Measurements from ENCODE around the gene KSR2. TPM values are rescaled to one million over a fixed set of nuclear protein-coding genes. Genes with fewer than 3 reads are reported as not detected.

KSR2 gene
- total and polyA plus RNA-seq, 2 of the 13 experiments (the other 11 are each of a cell fraction or from before 2014, with no cell fraction given): 0.02 TPM; not detected in 1

DNA sequence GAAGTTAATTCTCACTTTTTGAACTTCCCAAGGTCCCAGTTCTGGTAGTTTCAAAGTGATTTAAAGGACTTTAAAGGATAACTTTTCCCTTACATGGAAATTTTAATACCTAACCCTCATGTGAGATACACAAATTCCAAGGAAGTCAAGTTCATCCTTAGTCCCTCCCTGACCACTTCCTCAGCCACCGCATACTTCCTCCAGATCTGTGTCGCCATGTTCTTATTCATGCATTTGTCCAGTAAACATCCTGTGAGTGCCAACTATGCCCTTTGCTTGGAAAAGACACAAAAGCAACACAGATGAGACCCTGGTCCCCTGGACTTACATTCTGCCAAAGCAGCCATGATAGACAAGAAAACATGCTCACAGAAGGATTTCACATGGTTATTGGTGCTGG, 206.6 kb downstream of the KSR2 start:
- Histone ChIP-seq H3K36me3 (replicated peaks in 1 of 2; ENCODE audit: control insufficient read depth in 1 of 2, insufficient read depth in 2 of 2, low read length in 2 of 2) (no peaks in the 10 kb centered on the region), H4K20me1 (ENCODE audit: insufficient read depth, low read length) (no peaks in the 10 kb centered on the region), H3K9me3 (ENCODE audit: low read length) (peaks cover 5% of the 10 kb centered on the region; the same call in 1 of the 2 replicates), H3K4me2 (ENCODE audit: low read depth, low read length) (no peak overlapping the region), H3K27me3 (ENCODE audit: control insufficient read depth in 1 of 2, insufficient read depth in 2 of 2, low read length in 2 of 2) (no peaks in the 10 kb centered on the region; a peak in 2 of 5 replicates), H3K9ac (ENCODE audit: insufficient read depth, low read depth, low read length) (no peak overlapping the region), H3K4me3 (replicated peaks in 1 of 3; ENCODE audit: insufficient read depth in 1 of 3, low read depth in 2 of 3, low read length in 3 of 3) (no peak overlapping the region), H3K27ac (ENCODE audit: extremely low read length, insufficient read depth, low read length) (no peak overlapping the region), H2AFZ (ENCODE audit: low read length) (no peak overlapping the region), H3K4me1 (ENCODE audit: insufficient read depth, low read length) (no peaks in the 10 kb centered on the region), H3K79me2 (ENCODE audit: insufficient read depth, low read length) (no peaks in the 10 kb centered on the region)
- no TSS peak for BruUV-seq (replicated peaks)
- ATAC-seq: no peak
- DNase-seq (ENCODE audit: low spot score): no peak
- intact Hi-C loops (cut with micrococcal nuclease; ENCODE audit: unreplicated experiment): no loop called here
- 95% methylated on average over 2 of the region's 2 CpGs for WGBS (ENCODE audit: low lambda C conversion rate)
- in situ Hi-C loops (cut with HindIII; ENCODE audit: extremely low pct_ligation_motif_present, low pct_unique_long_range_greater_than_20kb): no loop called here
- POLR2A ChIA-PET: no interaction called here
- CTCF ChIA-PET (ENCODE audit: low intra/inter-chr PET ratio, low total read pairs): no interaction called here
- FAIRE-seq: no peak
- TF ChIP-seq SOX6 (IDR thresholded peaks at IDR 0.05): no peak
- no peak for TF ChIP-seq SOX6 (CRISPR knock-in tag; IDR thresholded peaks at IDR 0.05)
- no peak for TF ChIP-seq ARID2 (CRISPR knock-in tag; IDR thresholded peaks at IDR 0.05; ENCODE audit: borderline replicate concordance)
- TF ChIP-seq ASH2L (IDR thresholded peaks at IDR 0.05; ENCODE audit: insufficient read length, low read depth, low read length): no peak
- TF ChIP-seq, protein P1, sequence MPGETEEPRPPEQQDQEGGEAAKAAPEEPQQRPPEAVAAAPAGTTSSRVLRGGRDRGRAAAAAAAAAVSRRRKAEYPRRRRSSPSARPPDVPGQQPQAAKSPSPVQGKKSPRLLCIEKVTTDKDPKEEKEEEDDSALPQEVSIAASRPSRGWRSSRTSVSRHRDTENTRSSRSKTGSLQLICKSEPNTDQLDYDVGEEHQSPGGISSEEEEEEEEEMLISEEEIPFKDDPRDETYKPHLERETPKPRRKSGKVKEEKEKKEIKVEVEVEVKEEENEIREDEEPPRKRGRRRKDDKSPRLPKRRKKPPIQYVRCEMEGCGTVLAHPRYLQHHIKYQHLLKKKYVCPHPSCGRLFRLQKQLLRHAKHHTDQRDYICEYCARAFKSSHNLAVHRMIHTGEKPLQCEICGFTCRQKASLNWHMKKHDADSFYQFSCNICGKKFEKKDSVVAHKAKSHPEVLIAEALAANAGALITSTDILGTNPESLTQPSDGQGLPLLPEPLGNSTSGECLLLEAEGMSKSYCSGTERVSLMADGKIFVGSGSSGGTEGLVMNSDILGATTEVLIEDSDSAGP (CRISPR knock-in tag; IDR thresholded peaks at IDR 0.05; ENCODE audit: borderline replicate concordance): no peak
- no peak for TF ChIP-seq SIX1 (CRISPR knock-in tag; IDR thresholded peaks at IDR 0.05; ENCODE audit: borderline replicate concordance)
- TF ChIP-seq ZFP1 (CRISPR knock-in tag; IDR thresholded peaks at IDR 0.05): no peak
- TF ChIP-seq ZFP37 (CRISPR knock-in tag; IDR thresholded peaks at IDR 0.05; ENCODE audit: borderline replicate concordance): no peak
- TF ChIP-seq, protein P2, sequence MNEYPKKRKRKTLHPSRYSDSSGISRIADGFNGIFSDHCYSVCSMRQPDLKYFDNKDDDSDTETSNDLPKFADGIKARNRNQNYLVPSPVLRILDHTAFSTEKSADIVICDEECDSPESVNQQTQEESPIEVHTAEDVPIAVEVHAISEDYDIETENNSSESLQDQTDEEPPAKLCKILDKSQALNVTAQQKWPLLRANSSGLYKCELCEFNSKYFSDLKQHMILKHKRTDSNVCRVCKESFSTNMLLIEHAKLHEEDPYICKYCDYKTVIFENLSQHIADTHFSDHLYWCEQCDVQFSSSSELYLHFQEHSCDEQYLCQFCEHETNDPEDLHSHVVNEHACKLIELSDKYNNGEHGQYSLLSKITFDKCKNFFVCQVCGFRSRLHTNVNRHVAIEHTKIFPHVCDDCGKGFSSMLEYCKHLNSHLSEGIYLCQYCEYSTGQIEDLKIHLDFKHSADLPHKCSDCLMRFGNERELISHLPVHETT (CRISPR knock-in tag; conservative IDR thresholded peaks at IDR 0.05): no peak
- no peak for TF ChIP-seq SCMH1 (CRISPR knock-in tag; IDR thresholded peaks at IDR 0.05; ENCODE audit: borderline replicate concordance)
- no peak for TF ChIP-seq ZNF646 (CRISPR knock-in tag; IDR thresholded peaks at IDR 0.05)
- TF ChIP-seq GZF1 (CRISPR knock-in tag; IDR thresholded peaks at IDR 0.05): no peak
- no peak for TF ChIP-seq NFRKB (IDR thresholded peaks at IDR 0.05)
- TF ChIP-seq POGZ (CRISPR knock-in tag; IDR thresholded peaks at IDR 0.05): no peak

Measured in HepG2 (cell line).